ENCODE measurements around the gene SOCS2. TPM values are rescaled to one million over a fixed set of nuclear protein-coding genes. Genes with fewer than 3 reads are reported as not detected.

SOCS2 gene
- total RNA-seq, 1 experiment from 2014 or later: 15.2 TPM

DNA sequence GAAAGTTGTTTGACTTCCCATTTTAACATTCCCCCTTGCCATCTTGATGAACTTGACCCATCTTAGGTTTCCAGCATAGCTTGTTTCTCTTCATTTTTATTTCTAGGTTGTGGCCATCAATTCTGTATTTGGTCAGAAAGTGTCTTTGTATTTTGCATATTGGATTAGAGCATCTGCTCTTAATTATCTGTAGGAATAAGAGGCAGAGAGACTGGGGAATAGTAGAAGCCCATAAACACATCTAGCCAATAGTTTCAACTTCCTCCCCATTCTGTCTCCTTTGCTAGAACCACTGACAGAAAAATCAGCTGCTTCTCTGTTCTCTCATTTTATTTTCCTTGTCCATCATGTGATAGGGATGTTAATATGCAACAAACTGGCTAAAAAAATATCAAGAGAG, 8.2 kb downstream of the SOCS2 start:
- POLR2A ChIA-PET: no interaction called here
- RAD21 ChIA-PET (ENCODE audit: low non-redundant PET in 1 of 2, low total read pairs in 2 of 2, uncharacterized antibody in 2 of 2, unreplicated experiment in 2 of 2): no interaction called here
- H3K9me3 ChIP-seq (ENCODE audit: control insufficient read depth in 1 of 2, insufficient read depth in 1 of 2, low read depth in 1 of 2, low read length in 2 of 2): no peaks in the 10 kb centered on the region
- H3K4me2 ChIP-seq (ENCODE audit: low read length): no peak overlapping the region
- CTCF ChIA-PET: no interaction called here
- DNase-seq (ENCODE audit: low read depth, low spot score) (no peak), ATAC-seq (no peak)
- intact Hi-C loops (cut with micrococcal nuclease): no loop called here
- no peak overlapping the region for H2AFZ ChIP-seq (ENCODE audit: low read depth, low read length, poor library complexity, severe bottlenecking)
- no peaks in the 10 kb centered on the region for H4K20me1 ChIP-seq (ENCODE audit: insufficient read depth)
- BruUV-seq (replicated peaks): no TSS peak
- no peaks in the 10 kb centered on the region for H3K9me2 ChIP-seq (ENCODE audit: insufficient read depth)
- H3K27me3 ChIP-seq (ENCODE audit: insufficient read depth, low read length): no peaks in the 10 kb centered on the region
- H3K27ac ChIP-seq (ENCODE audit: low read depth, low read length): no peak overlapping the region
- H3K9ac ChIP-seq (ENCODE audit: low read length): no peak overlapping the region
- TF ChIP-seq POLR2AphosphoS5 (IDR thresholded peaks at IDR 0.05; ENCODE audit: low read depth, low read length) (no peak), SP1 (IDR thresholded peaks at IDR 0.05; ENCODE audit: low read depth) (no peak), MAX (IDR thresholded peaks at IDR 0.05) (no peak), ZNF274 (IDR thresholded peaks at IDR 0.05; ENCODE audit: low read depth, low read length) (no peak)
- TF ChIP-seq, protein P1, sequence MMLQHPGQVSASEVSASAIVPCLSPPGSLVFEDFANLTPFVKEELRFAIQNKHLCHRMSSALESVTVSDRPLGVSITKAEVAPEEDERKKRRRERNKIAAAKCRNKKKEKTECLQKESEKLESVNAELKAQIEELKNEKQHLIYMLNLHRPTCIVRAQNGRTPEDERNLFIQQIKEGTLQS (IDR thresholded peaks at IDR 0.05): no peak
- H3K79me2 ChIP-seq (ENCODE audit: insufficient read depth, low read length): 0 out of 2 replicates have a peak, but pooled peaks cover 3% of the 10 kb centered on the region
- peaks cover 0 to 7% of the 10 kb centered on the region in 2 experiments; a peak in 1 of 4 replicates for H3K36me3 ChIP-seq (ENCODE audit: control insufficient read depth in 1 of 2, insufficient read depth in 2 of 2, low read length in 2 of 2)
- no peaks in the 10 kb centered on the region for H3K4me1 ChIP-seq (ENCODE audit: control insufficient read depth in 1 of 2, insufficient read depth in 2 of 2, low read length in 2 of 2)
- H3K4me3 ChIP-seq (replicated peaks in 1 of 2; ENCODE audit: low read depth in 1 of 2, low read length in 2 of 2): no peak overlapping the region

- no TSS peak for BruUV-seq (replicated peaks)
- H3K27ac ChIP-seq (ENCODE audit: low read depth, low read length): no peak overlapping the region
- H3K27me3 ChIP-seq (ENCODE audit: insufficient read depth, low read length): no peaks in the 10 kb centered on the region
- CTCF ChIA-PET: no interaction called here
- ATAC-seq (no peak), DNase-seq (ENCODE audit: low read depth, low spot score) (no peak)
- H3K9me2 ChIP-seq (ENCODE audit: insufficient read depth): no peaks in the 10 kb centered on the region
- POLR2A ChIA-PET: no interaction called here
- H3K4me2 ChIP-seq (ENCODE audit: low read length): no peak overlapping the region
- 0 out of 2 replicates have a peak, but pooled peaks cover under 1% of the 10 kb centered on the region for H3K79me2 ChIP-seq (ENCODE audit: insufficient read depth, low read length)
- 0 out of 4 replicates have a peak, but pooled peaks cover 0 to 1% of the 10 kb centered on the region in 2 experiments for H3K36me3 ChIP-seq (ENCODE audit: control insufficient read depth in 1 of 2, insufficient read depth in 2 of 2, low read length in 2 of 2)
- no peaks in the 10 kb centered on the region for H3K9me3 ChIP-seq (ENCODE audit: control insufficient read depth in 1 of 2, insufficient read depth in 1 of 2, low read depth in 1 of 2, low read length in 2 of 2)
- RAD21 ChIA-PET (ENCODE audit: low non-redundant PET in 1 of 2, low total read pairs in 2 of 2, uncharacterized antibody in 2 of 2, unreplicated experiment in 2 of 2): no interaction called here
- H2AFZ ChIP-seq (ENCODE audit: low read depth, low read length, poor library complexity, severe bottlenecking): no peak overlapping the region
- intact Hi-C loops (cut with micrococcal nuclease): no loop called here
- H4K20me1 ChIP-seq (ENCODE audit: insufficient read depth): no peaks in the 10 kb centered on the region
- no peak overlapping the region for H3K4me3 ChIP-seq (replicated peaks in 1 of 2; ENCODE audit: low read depth in 1 of 2, low read length in 2 of 2)
- no peak overlapping the region for H3K9ac ChIP-seq (ENCODE audit: low read length)
- no peaks in the 10 kb centered on the region for H3K4me1 ChIP-seq (ENCODE audit: control insufficient read depth in 1 of 2, insufficient read depth in 2 of 2, low read length in 2 of 2)
- no peak for TF ChIP-seq CBX3 (IDR thresholded peaks at IDR 0.05; ENCODE audit: low read depth)
- TF ChIP-seq ZNF274 (IDR thresholded peaks at IDR 0.05; ENCODE audit: low read depth, low read length): no peak
- no peak for TF ChIP-seq EGR1 (IDR thresholded peaks at IDR 0.05; ENCODE audit: low read depth)
- TF ChIP-seq SIN3A (IDR thresholded peaks at IDR 0.05; ENCODE audit: low read depth): no peak
- no peak for TF ChIP-seq POLR2A (IDR thresholded peaks at IDR 0.05; ENCODE audit: borderline replicate concordance, extremely low read depth, insufficient read depth, insufficient read length)
- no peak for TF ChIP-seq CTCF (IDR thresholded peaks at IDR 0.05 in 2 of 3, conservative IDR thresholded peaks at IDR 0.05 in 1 of 3; ENCODE audit: borderline replicate concordance in 1 of 3, insufficient read depth in 1 of 3, low read depth in 2 of 3, low read length in 2 of 3)
- TF ChIP-seq, protein P1 (IDR thresholded peaks at IDR 0.05): no peak
- no peak for TF ChIP-seq JUND (IDR thresholded peaks at IDR 0.05)
- TF ChIP-seq EZH2phosphoT487 (IDR thresholded peaks at IDR 0.05; ENCODE audit: borderline replicate concordance): no peak
- TF ChIP-seq, protein P2, sequence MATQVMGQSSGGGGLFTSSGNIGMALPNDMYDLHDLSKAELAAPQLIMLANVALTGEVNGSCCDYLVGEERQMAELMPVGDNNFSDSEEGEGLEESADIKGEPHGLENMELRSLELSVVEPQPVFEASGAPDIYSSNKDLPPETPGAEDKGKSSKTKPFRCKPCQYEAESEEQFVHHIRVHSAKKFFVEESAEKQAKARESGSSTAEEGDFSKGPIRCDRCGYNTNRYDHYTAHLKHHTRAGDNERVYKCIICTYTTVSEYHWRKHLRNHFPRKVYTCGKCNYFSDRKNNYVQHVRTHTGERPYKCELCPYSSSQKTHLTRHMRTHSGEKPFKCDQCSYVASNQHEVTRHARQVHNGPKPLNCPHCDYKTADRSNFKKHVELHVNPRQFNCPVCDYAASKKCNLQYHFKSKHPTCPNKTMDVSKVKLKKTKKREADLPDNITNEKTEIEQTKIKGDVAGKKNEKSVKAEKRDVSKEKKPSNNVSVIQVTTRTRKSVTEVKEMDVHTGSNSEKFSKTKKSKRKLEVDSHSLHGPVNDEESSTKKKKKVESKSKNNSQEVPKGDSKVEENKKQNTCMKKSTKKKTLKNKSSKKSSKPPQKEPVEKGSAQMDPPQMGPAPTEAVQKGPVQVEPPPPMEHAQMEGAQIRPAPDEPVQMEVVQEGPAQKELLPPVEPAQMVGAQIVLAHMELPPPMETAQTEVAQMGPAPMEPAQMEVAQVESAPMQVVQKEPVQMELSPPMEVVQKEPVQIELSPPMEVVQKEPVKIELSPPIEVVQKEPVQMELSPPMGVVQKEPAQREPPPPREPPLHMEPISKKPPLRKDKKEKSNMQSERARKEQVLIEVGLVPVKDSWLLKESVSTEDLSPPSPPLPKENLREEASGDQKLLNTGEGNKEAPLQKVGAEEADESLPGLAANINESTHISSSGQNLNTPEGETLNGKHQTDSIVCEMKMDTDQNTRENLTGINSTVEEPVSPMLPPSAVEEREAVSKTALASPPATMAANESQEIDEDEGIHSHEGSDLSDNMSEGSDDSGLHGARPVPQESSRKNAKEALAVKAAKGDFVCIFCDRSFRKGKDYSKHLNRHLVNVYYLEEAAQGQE (IDR thresholded peaks at IDR 0.05; ENCODE audit: low read depth): no peak
- TF ChIP-seq ZFX (IDR thresholded peaks at IDR 0.05): no peak
- no peak for TF ChIP-seq EZH2 (IDR thresholded peaks at IDR 0.05)
- TF ChIP-seq TCF7L2 (IDR thresholded peaks at IDR 0.05; ENCODE audit: borderline replicate concordance, extremely low read depth, insufficient read depth, insufficient read length): no peak
- TF ChIP-seq POLR2AphosphoS5 (IDR thresholded peaks at IDR 0.05; ENCODE audit: low read depth, low read length): no peak
Observed at GRCh38 chr12:93581370-93581769, 8.9 kb downstream of the SOCS2 start.

Measured in HCT116 (cell line).